ENCODE results near the gene DNAJC30. TPM values are rescaled to one million over a fixed set of nuclear protein-coding genes. Genes with fewer than 3 reads are reported as not detected.
"Not testable (repeated sequence)": the region's sequence is repeated elsewhere in the genome, so short reads cannot be mapped to it uniquely, and the experiment has no call there.

DNAJC30 gene
- total RNA-seq, 1 experiment from 2014 or later: 2.7 TPM

DNA sequence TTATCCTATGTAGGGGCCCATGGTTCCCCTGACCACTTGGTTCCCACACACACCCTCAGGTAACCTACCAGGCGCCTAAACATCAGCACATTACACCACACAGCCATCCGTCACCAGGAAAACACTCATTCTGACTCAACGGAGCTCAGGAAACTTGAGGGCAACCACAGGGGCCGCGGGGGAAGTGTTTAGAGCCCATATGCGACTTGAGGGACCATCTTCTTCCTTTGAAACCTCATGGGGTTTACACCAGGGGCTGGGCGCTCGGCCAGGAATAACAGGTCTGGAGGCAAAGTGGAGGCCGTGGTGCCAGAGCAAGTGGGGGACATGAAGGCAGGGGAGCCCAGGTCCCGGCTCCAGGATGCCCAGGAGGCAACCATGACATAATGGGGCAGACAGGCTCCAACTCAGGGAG lies 34.7 kb upstream of the DNAJC30 start:
- H3K27me3 ChIP-seq (ENCODE audit: control insufficient read depth, insufficient read depth, low read length): peaks cover 16% of the 10 kb centered on the region
- DNase-seq: no peak
- H3K36me3 ChIP-seq (replicated peaks; ENCODE audit: control insufficient read depth, insufficient read depth, low read length): no peaks in the 10 kb centered on the region
- H3K4me3 ChIP-seq (ENCODE audit: insufficient read depth, low read depth, low read length): no peak overlapping the region

- DNase-seq: no peak
- no peak overlapping the region for H3K4me3 ChIP-seq (ENCODE audit: insufficient read depth, low read depth, low read length)
- peaks cover 16% of the 10 kb centered on the region for H3K27me3 ChIP-seq (ENCODE audit: control insufficient read depth, insufficient read depth, low read length)
- no peaks in the 10 kb centered on the region for H3K36me3 ChIP-seq (replicated peaks; ENCODE audit: control insufficient read depth, insufficient read depth, low read length)
Measured at GRCh38 chr7:73717025-73717807, 34.0 kb upstream of the DNAJC30 start.

GRCh38 chr7:73716318-73716890 lies 33.2 kb upstream of the DNAJC30 start:
- no peak for DNase-seq
- H3K27me3 ChIP-seq (ENCODE audit: control insufficient read depth, insufficient read depth, low read length): peaks cover 16% of the 10 kb centered on the region
- H3K4me3 ChIP-seq (ENCODE audit: insufficient read depth, low read depth, low read length): no peak overlapping the region
- H3K36me3 ChIP-seq (replicated peaks; ENCODE audit: control insufficient read depth, insufficient read depth, low read length): no peaks in the 10 kb centered on the region

DNA sequence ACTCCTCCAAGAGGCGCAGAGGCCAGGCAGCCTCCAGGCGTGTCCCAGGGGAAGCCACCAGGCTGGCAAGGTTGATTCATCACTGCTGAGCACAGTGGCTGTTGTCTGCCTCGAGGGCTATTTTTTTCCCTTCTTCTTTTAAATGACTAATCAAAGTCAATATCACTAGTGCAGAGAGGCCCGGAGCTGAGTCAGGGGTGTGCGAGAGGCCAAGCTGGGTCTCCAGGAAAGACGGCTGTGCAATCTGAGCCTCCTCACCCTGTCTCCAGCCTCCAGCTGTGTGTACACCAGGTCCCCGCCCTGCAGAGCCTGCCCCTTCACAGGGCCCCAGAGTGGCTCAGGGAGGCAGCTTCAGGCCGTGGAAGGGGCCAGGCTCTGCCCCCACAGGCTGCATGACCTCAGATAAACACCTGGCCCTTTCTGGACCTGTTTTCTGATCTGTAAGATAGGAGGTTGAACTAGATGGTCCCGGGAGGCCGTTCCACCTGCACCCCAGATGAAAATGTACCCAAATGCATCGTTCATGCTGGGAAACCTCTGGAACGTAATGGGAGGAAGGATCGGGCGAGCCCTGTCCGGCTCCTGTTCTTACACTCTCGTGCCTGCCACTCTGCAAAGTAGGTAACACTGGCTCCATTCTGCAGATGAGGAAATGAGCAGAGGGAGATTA lies 32.5 kb upstream of the DNAJC30 start:
- Histone ChIP-seq H3K4me3 (ENCODE audit: insufficient read depth, low read depth, low read length) (no peak overlapping the region), H3K27me3 (ENCODE audit: control insufficient read depth, insufficient read depth, low read length) (peaks cover 16% of the 10 kb centered on the region), H3K36me3 (replicated peaks; ENCODE audit: control insufficient read depth, insufficient read depth, low read length) (no peaks in the 10 kb centered on the region)
- DNase-seq: no peak

DNA sequence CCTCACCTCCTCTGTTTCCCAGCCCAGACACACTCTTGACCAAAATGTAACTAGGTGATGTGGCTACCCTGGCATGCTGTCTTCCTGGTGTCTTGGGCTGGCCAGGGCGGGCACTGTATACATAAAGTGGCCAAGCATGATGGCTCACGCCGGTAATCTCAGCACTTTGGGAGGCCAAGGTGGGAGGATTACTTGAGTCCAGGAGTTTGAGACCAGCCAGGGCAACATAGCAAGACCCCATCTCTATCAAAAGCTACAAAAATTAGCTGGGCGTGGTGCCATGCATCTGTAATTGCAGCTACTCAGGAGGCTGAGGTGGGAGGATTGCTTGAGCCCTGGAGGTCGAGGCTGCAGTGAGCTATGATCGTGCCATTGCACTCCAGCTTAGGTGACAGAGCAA lies 30.1 kb upstream of the DNAJC30 start:
- not testable (repeated sequence) for DNase-seq; H3K27me3 ChIP-seq (ENCODE audit: control insufficient read depth, insufficient read depth, low read length); H3K4me3 ChIP-seq (ENCODE audit: insufficient read depth, low read depth, low read length); H3K36me3 ChIP-seq (replicated peaks; ENCODE audit: control insufficient read depth, insufficient read depth, low read length)

DNA sequence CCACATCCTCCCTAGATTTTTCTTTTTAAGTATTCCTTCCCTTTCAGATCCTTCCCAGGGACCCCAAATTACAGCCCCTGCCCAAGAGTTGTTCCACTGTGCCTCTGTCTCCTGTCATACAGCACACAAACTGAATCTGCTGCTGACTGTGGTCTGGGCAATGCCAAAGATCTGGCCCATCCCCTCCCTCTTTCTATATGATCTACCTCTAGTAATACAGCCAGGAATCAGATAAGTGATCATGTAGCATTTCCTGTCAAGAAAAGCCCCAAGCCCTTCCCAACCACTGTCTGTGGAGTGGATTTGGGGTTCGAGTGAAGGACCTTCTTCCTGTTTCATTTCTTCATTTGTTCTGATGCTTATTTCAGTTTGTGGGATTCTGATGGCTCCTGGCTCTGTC lies 29.5 kb upstream of the DNAJC30 start:
- no peak for DNase-seq
- Histone ChIP-seq H3K27me3 (ENCODE audit: control insufficient read depth, insufficient read depth, low read length) (no peaks in the 10 kb centered on the region; the same call in 1 of the 2 replicates), H3K4me3 (ENCODE audit: insufficient read depth, low read depth, low read length) (no peak overlapping the region), H3K36me3 (replicated peaks; ENCODE audit: control insufficient read depth, insufficient read depth, low read length) (no peaks in the 10 kb centered on the region)

- no peaks in the 10 kb centered on the region for H3K36me3 ChIP-seq (replicated peaks; ENCODE audit: control insufficient read depth, insufficient read depth, low read length)
- no peak for DNase-seq
- H3K27me3 ChIP-seq (ENCODE audit: control insufficient read depth, insufficient read depth, low read length): no peaks in the 10 kb centered on the region
- H3K4me3 ChIP-seq (ENCODE audit: insufficient read depth, low read depth, low read length): no peak overlapping the region
Measured at GRCh38 chr7:73708961-73709549, 25.8 kb upstream of the DNAJC30 start.

DNA sequence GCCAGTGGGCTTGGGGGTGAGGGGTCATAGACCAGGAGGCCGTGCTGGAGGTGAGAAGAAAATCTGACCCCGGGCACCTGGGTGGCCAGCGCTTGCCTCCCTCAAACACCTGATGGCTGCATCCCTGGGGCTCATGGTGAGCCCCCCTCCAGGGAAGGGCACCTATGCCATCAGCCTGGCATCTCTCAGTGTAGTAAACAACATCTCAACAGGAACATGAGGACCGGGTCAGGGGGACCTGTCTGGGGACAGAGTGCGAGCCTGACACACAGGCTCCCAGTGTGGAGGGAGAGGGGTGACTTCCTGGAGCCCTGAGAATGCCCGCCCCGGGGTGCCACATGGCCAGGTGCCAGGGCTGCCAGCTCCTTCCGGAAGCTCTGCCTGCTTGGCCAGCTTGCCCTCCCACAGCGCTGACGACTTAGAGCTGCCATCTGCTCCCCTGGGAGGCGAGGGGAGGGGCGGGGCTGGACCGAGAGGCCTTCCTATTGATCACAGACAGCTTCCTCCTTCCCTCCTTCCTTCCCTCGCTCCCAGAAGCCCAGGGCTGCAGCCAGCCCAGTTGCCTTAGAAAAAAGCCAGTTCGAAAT lies 23.9 kb upstream of the DNAJC30 start:
- DNase-seq: peak; percentile 75
- no peaks in the 10 kb centered on the region for H3K27me3 ChIP-seq (ENCODE audit: control insufficient read depth, insufficient read depth, low read length)
- peaks cover 2% of the 10 kb centered on the region; the same call in 1 of the 2 replicates for H3K36me3 ChIP-seq (replicated peaks; ENCODE audit: control insufficient read depth, insufficient read depth, low read length)
- H3K4me3 ChIP-seq (ENCODE audit: insufficient read depth, low read depth, low read length): no peak overlapping the region

DNA sequence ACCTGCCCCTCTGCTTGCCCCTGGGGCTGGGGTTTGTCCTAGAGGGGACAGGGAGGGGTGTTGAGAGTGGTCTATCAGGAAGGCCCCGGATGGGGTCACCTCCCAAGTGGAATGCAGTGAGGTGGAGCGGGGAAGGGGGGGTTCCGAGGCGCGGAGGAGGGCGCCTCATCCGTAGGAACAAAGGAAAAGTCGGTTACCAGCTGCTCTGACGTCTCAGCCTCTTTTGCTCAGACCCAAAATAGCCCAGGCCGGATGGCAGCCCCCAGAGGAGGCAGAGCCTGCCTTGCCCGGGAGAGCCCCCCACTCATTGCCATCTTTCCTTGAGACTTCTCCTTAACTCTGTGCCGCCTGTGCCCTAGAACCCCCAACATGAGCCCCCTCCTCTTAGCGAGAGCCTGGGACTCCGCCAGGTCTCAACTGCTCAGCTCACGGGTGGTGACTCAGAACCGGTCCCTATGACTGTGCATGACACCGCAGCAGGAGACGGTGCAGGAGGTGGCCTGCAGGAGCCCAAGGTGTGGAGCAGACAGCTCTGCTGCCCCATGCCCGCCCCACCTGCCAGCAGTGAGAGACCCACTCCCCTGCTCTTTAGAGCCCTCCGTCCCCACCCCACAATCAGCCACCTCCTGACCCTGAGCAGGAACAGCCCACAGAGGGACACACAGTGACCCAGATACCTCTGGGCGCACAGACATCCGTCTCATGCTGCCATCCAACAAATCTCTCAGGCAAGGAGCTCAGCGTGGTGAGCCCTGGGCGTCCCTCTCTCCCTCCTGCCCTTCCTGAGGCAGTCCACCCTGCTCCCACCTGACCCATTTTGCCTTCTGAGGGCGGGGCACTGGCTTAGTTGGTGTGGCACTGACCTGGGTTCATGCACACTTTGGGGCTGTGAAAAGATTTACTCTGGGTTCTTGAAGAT lies 23.1 kb upstream of the DNAJC30 start:
- peak; percentile 69 for DNase-seq
- Histone ChIP-seq H3K36me3 (replicated peaks; ENCODE audit: control insufficient read depth, insufficient read depth, low read length) (peaks cover 3% of the 10 kb centered on the region; the same call in 1 of the 2 replicates), H3K27me3 (ENCODE audit: control insufficient read depth, insufficient read depth, low read length) (no peaks in the 10 kb centered on the region), H3K4me3 (ENCODE audit: insufficient read depth, low read depth, low read length) (no peak overlapping the region)

GRCh38 chr7:73705551-73705920 lies 22.3 kb upstream of the DNAJC30 start:
- Histone ChIP-seq H3K4me3 (ENCODE audit: insufficient read depth, low read depth, low read length) (no peak overlapping the region), H3K27me3 (ENCODE audit: control insufficient read depth, insufficient read depth, low read length) (no peaks in the 10 kb centered on the region), H3K36me3 (replicated peaks; ENCODE audit: control insufficient read depth, insufficient read depth, low read length) (peaks cover 3% of the 10 kb centered on the region; the same call in 1 of the 2 replicates)
- DNase-seq: no peak

- no peaks in the 10 kb centered on the region for H3K27me3 ChIP-seq (ENCODE audit: control insufficient read depth, insufficient read depth, low read length)
- H3K36me3 ChIP-seq (replicated peaks; ENCODE audit: control insufficient read depth, insufficient read depth, low read length): peaks cover 3% of the 10 kb centered on the region; the same call in 1 of the 2 replicates
- H3K4me3 ChIP-seq (ENCODE audit: insufficient read depth, low read depth, low read length): no peak overlapping the region
- peak; percentile 75 for DNase-seq
Measured at GRCh38 chr7:73704640-73705550, 21.6 kb upstream of the DNAJC30 start.

DNA sequence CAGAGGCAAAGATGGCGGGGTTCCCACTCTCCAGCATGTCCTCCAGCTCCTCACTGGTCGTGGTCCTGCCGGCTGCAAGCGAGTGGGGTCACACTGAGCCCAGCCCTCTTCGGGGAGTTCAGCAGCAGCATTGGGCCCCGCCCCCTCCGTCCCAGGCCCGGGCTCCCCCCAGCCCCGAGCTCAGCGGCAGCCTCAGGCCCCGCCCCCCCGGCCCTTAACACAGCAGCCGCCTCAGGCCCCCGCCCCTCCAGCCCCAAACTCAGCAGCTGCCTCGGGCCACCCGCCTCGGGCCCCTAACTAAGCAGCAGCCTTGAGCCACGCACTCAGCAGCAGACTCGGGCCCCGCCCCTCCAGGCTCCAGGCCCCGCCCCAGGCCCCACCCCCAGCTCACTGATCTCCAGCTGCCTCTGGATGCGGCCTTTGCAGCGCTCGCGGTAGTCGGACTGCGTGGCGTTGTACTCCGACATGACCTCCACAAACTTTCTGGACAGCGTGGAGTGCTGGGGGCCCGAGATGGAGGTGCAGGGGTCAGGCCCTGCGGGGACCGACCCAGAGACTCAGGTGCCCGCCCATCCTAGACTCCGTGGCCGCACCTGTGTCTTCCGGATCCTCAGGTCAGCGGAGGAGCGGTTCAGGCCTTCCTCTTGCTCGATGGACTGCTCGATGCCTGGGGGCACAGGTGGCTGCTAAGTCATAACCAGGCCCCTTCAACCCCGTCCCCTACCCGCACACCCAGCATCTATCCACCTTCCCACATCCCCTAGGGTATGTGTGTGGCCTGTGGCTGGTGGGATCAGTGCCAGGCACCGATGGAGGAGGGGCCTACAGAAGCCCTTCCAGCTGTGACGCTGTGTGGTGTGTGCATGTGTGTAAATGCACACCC lies 20.7 kb upstream of the DNAJC30 start:
- no peaks in the 10 kb centered on the region for H3K27me3 ChIP-seq (ENCODE audit: control insufficient read depth, insufficient read depth, low read length)
- peaks cover 3% of the 10 kb centered on the region for H3K36me3 ChIP-seq (replicated peaks; ENCODE audit: control insufficient read depth, insufficient read depth, low read length)
- DNase-seq: peak; percentile 99
- H3K4me3 ChIP-seq (ENCODE audit: insufficient read depth, low read depth, low read length): peak overlapping the region; percentile 23; the same call in 1 of the 2 replicates
